GM23248 (cell line): ENCODE data around the gene ZNF564. TPM values are rescaled to one million over a fixed set of nuclear protein-coding genes. Genes with fewer than 3 reads are reported as not detected.

Source experiments
- DNase-seq: peaks from one replicate; pipeline ENCODE4 v3.0.0-alpha.2; 2015
- H2AFZ ChIP-seq: fragments of 200-600 bp; sonication (generic); 2 replicates; pipeline ENCODE4 v1.6.1; 2016; ENCODE audit warnings: antibody characterized with exemption
- H3F3A ChIP-seq: fragments of 200-600 bp; sonication (generic); 2 replicates; pipeline ENCODE4 v1.6.1; 2016; ENCODE audit warnings: mild to moderate bottlenecking, antibody characterized with exemption, mixed run types; ENCODE audit not compliant: insufficient read depth
- H3K27ac ChIP-seq: fragments of 200-600 bp; sonication (generic); 2 replicates; pipeline ENCODE4 v1.5.1; 2016; ENCODE audit warnings: mild to moderate bottlenecking
- H3K27me3 ChIP-seq: fragments of 200-600 bp; sonication (generic); replicated peaks from 2 replicates; pipeline ENCODE4 v1.6.1; 2016; ENCODE audit warnings: mild to moderate bottlenecking; ENCODE audit not compliant: insufficient read depth
- H3K36me3 ChIP-seq: fragments of 200-600 bp; sonication (generic); 2 replicates; pipeline ENCODE4 v1.6.1; 2016; ENCODE audit warnings: low read depth, mild to moderate bottlenecking
- H3K4me1 ChIP-seq: fragments of 200-600 bp; sonication (generic); 2 replicates; pipeline ENCODE4 v1.6.1; 2016; ENCODE audit warnings: mild to moderate bottlenecking; ENCODE audit not compliant: insufficient read depth
- H3K4me2 ChIP-seq: fragments of 200-600 bp; sonication (generic); one replicate; pipeline ENCODE4 v1.6.1; 2016; ENCODE audit warnings: mild to moderate bottlenecking; ENCODE audit not compliant: unreplicated experiment
- H3K4me3 ChIP-seq: fragments of 200-600 bp; sonication (generic); 2 replicates; pipeline ENCODE4 v1.5.1; 2016; ENCODE audit warnings: mild to moderate bottlenecking
- H3K79me2 ChIP-seq: fragments of 200-600 bp; sonication (generic); 2 replicates; pipeline ENCODE4 v1.6.1; 2016; ENCODE audit warnings: mild to moderate bottlenecking; ENCODE audit not compliant: insufficient read depth
- H3K9ac ChIP-seq: fragments of 200-600 bp; sonication (generic); 2 replicates; pipeline ENCODE4 v1.6.1; 2016; ENCODE audit warnings: mild to moderate bottlenecking
- H3K9me2 ChIP-seq: fragments of 200-600 bp; sonication (generic); 2 replicates; pipeline ENCODE4 v1.6.1; 2016; ENCODE audit warnings: mixed run types, mild to moderate bottlenecking, moderate library complexity; ENCODE audit not compliant: insufficient read depth
- H3K9me3 ChIP-seq: fragments of 200-600 bp; sonication (generic); one replicate; pipeline ENCODE4 v1.6.1; 2017; ENCODE audit warnings: low read depth
- H4K20me1 ChIP-seq: fragments of 200-600 bp; sonication (generic); 2 replicates; pipeline ENCODE4 v1.6.0; 2016; ENCODE audit not compliant: insufficient read depth
- EZH2 ChIP-seq: fragments of 200-600 bp; sonication (generic); IDR thresholded peaks from 2 replicates; pipeline ENCODE4 v1.6.1; 2018; ENCODE audit warnings: antibody characterized with exemption, mild to moderate bottlenecking; ENCODE audit not compliant: insufficient read depth, poor library complexity, severe bottlenecking
- EZH2phosphoT487 ChIP-seq: fragments of 200-600 bp; sonication (generic); IDR thresholded peaks from 2 replicates; pipeline ENCODE4 v1.6.1; 2018; ENCODE audit warnings: antibody characterized with exemption, moderate library complexity, mild to moderate bottlenecking, low read depth; ENCODE audit not compliant: insufficient read depth
- WGBS, 2 experiments: methylation state at CpG; one replicate each; pipeline ENCODE4 v1.1.6; 2015 to 2017; ENCODE audit warnings: low lambda C conversion rate in 2 of 2, low coverage in 1 of 2; ENCODE audit errors: missing lambda C conversion rate in 2 of 2; 5-methylcytosine and 5-hydroxymethylcytosine counted together
- in situ Hi-C: fragments of 300-500 bp; cut with MboI; formaldehyde crosslinking; loops from 2 replicates; pipeline ENCODE4 v1.15.0; 2020
- polyA plus RNA-seq: library from polyadenylated mRNA; unstranded; fragments of >200 nt; fragmentation: Nextera tagmentation; extraction: Ambion mirVana; gene quantifications from 2 replicates; pipeline ENCODE4 v1.2.1, GENCODE V29; 2016
- small RNA-seq: library from RNA; depleted of rRNA; stranded (forward); fragments of <200 nt; gene quantifications from one replicate; pipeline ENCODE3, GENCODE V24; 2014; ENCODE audit warnings: low read depth, low replicate concordance
- total RNA-seq: library from RNA; depleted of rRNA; stranded (reverse); fragments of >200 nt; shearing (Covaris generic); gene quantifications from 2 replicates; pipeline ENCODE4 v1.2.3, GENCODE V29; 2014; rRNA removed

The ZNF564 gene
- total and polyA plus RNA-seq, 2 experiments from 2014 or later, result 3.7 to 5.6 TPM

DNA sequence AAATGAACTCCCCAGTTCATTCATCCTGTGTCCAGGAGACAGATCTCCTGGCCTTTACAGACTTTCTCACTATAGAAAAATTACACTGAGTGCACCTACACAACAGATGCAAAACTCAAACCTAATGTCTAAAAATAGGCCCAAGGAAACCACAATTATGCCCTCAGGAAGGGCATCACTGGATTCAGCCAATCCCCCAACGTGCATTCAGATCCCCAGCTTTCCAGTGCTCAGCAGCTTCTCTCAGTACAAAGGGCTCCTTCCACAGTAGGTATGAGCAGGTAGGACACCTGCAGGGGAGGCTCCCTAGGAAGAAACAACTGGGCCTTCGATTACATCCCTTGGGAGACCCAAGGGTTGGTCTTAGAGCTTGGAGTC is 68.8 kb downstream of the ZNF564 start:
- no peak overlapping the region for H3K9ac ChIP-seq
- H3K27ac ChIP-seq, result no peak overlapping the region
- no peaks in the 10 kb centered on the region for H3F3A ChIP-seq
- no peak overlapping the region for H3K4me2 ChIP-seq
- 76 to 86% methylated on average over 2 of the region's 2 CpGs for WGBS, 2 experiments
- no peaks in the 10 kb centered on the region for H3K27me3 ChIP-seq
- TF ChIP-seq EZH2phosphoT487 (no peak), EZH2 (no peak)
- no peaks in the 10 kb centered on the region for H3K36me3 ChIP-seq
- H3K9me3 ChIP-seq, result no peaks in the 10 kb centered on the region
- no peak overlapping the region for H3K4me3 ChIP-seq
- peak; percentile 11 for DNase-seq
- peaks cover 59% of the 10 kb centered on the region for H3K79me2 ChIP-seq
- no peak overlapping the region for H2AFZ ChIP-seq
- H3K4me1 ChIP-seq, result peaks cover 5% of the 10 kb centered on the region; the same call in 1 of the 2 replicates
- H3K9me2 ChIP-seq, result no peaks in the 10 kb centered on the region
- in situ Hi-C loops, result no loop called here
- no peaks in the 10 kb centered on the region for H4K20me1 ChIP-seq

- Histone ChIP-seq H2AFZ (no peak overlapping the region), H3K27me3 (no peaks in the 10 kb centered on the region), H3K9ac (no peak overlapping the region), H3K27ac (no peak overlapping the region), H3K36me3 (no peaks in the 10 kb centered on the region), H4K20me1 (no peaks in the 10 kb centered on the region), H3K4me3 (no peak overlapping the region), H3K4me1 (peaks cover 5% of the 10 kb centered on the region; the same call in 1 of the 2 replicates), H3K79me2 (peaks cover 60% of the 10 kb centered on the region), H3F3A (no peaks in the 10 kb centered on the region), H3K4me2 (no peak overlapping the region), H3K9me2 (no peaks in the 10 kb centered on the region), H3K9me3 (no peaks in the 10 kb centered on the region)
- no peak for DNase-seq
- in situ Hi-C loops, result no loop called here
- 79 to 82% methylated on average over 4 of the region's 4 CpGs for WGBS, 2 experiments
- TF ChIP-seq EZH2phosphoT487 (no peak), EZH2 (no peak)
Observed at GRCh38 chr19:12481781-12482508, 69.3 kb downstream of the ZNF564 start.

GRCh38 chr19:12478234-12478941 is 72.9 kb downstream of the ZNF564 start:
- H3K36me3 ChIP-seq, result 0 out of 2 replicates have a peak, but pooled peaks cover 5% of the 10 kb centered on the region
- in situ Hi-C loops, result no loop called here
- H2AFZ ChIP-seq, result no peak overlapping the region
- no peak overlapping the region for H3K4me2 ChIP-seq
- H4K20me1 ChIP-seq, result no peaks in the 10 kb centered on the region
- no peak overlapping the region for H3K4me3 ChIP-seq
- H3F3A ChIP-seq, result no peaks in the 10 kb centered on the region
- no peak overlapping the region for H3K9ac ChIP-seq
- peaks cover 77% of the 10 kb centered on the region for H3K79me2 ChIP-seq
- no peaks in the 10 kb centered on the region for H3K9me3 ChIP-seq
- H3K27me3 ChIP-seq, result no peaks in the 10 kb centered on the region
- 81 to 84% methylated on average over 5 of the region's 5 CpGs for WGBS, 2 experiments
- H3K9me2 ChIP-seq, result no peaks in the 10 kb centered on the region
- TF ChIP-seq EZH2, result no peak
- TF ChIP-seq EZH2phosphoT487, result no peak
- H3K27ac ChIP-seq, result no peak overlapping the region
- H3K4me1 ChIP-seq, result peaks cover 1% of the 10 kb centered on the region; the same call in 1 of the 2 replicates
- DNase-seq, result no peak

Small RNAs within 50 kb of the gene (small RNA-seq; reads per million reads assigned to genes)
- not detected for gene MTCO1P27
- gene PPIAP20, result not detected

Other genes starting within 250 kb of the ZNF564 start
- 1.8 and 16.4 TPM in 2 replicates for gene ZNF563, start 217.8 kb downstream of the ZNF564 start, total RNA-seq
- 2.6 and 2.8 TPM in 2 replicates for gene ZNF563, start 217.8 kb downstream of the ZNF564 start, polyA plus RNA-seq
- 2.1 and 3.6 TPM in 2 replicates for gene ZNF442, start 185.8 kb downstream of the ZNF564 start, total RNA-seq
- gene ZNF442, start 185.8 kb downstream of the ZNF564 start, polyA plus RNA-seq, result 0.71 and 1.3 TPM in 2 replicates
- gene ZNF799, start 150.2 kb downstream of the ZNF564 start, total RNA-seq, result 1.8 and 2.5 TPM in 2 replicates
- gene ZNF799, start 150.2 kb downstream of the ZNF564 start, polyA plus RNA-seq, result 1.8 and 2.2 TPM in 2 replicates
- gene ZNF443, start 110.5 kb downstream of the ZNF564 start, total RNA-seq, result 0.86 and 1.1 TPM in 2 replicates
- 1.2 and 1.4 TPM in 2 replicates for gene ZNF443, start 110.5 kb downstream of the ZNF564 start, polyA plus RNA-seq
- 2.7 and 4.2 TPM in 2 replicates for gene ZNF709, start 66.7 kb downstream of the ZNF564 start, total RNA-seq
- 1.1 and 1.6 TPM in 2 replicates for gene ZNF709, start 66.7 kb downstream of the ZNF564 start, polyA plus RNA-seq
- gene ZNF490, start 59.3 kb upstream of the ZNF564 start, total RNA-seq, result 4.0 and 11.8 TPM in 2 replicates
- gene ZNF490, start 59.3 kb upstream of the ZNF564 start, polyA plus RNA-seq, result 2.6 and 2.7 TPM in 2 replicates
- 11.6 and 11.9 TPM in 2 replicates for gene ZNF791, start 59.4 kb upstream of the ZNF564 start, total RNA-seq
- 12.6 and 14.5 TPM in 2 replicates for gene ZNF791, start 59.4 kb upstream of the ZNF564 start, polyA plus RNA-seq
- gene MAN2B1, start 115.3 kb upstream of the ZNF564 start, total RNA-seq, result 56.5 and 81.7 TPM in 2 replicates
- gene MAN2B1, start 115.3 kb upstream of the ZNF564 start, polyA plus RNA-seq, result 37.1 and 40.6 TPM in 2 replicates
- gene WDR83, start 115.3 kb upstream of the ZNF564 start, total RNA-seq, result 8.2 and 9.4 TPM in 2 replicates
- 12.7 and 13.1 TPM in 2 replicates for gene WDR83, start 115.3 kb upstream of the ZNF564 start, polyA plus RNA-seq
- 68.4 and 104 TPM in 2 replicates for gene DHPS, start 130.4 kb upstream of the ZNF564 start, total RNA-seq
- 50.9 and 56.0 TPM in 2 replicates for gene DHPS, start 130.4 kb upstream of the ZNF564 start, polyA plus RNA-seq
- gene GNG14, start 136.5 kb upstream of the ZNF564 start, total RNA-seq, result not detected in 2 replicates
- not detected in 2 replicates for gene GNG14, start 136.5 kb upstream of the ZNF564 start, polyA plus RNA-seq
- 13.8 and 22.3 TPM in 2 replicates for gene FBXW9, start 145.1 kb upstream of the ZNF564 start, total RNA-seq
- gene FBXW9, start 145.1 kb upstream of the ZNF564 start, polyA plus RNA-seq, result 14.2 TPM in 2 replicates
- gene TNPO2, start 172.4 kb upstream of the ZNF564 start, total RNA-seq, result 30.9 and 34.3 TPM in 2 replicates
- 13.2 and 13.3 TPM in 2 replicates for gene TNPO2, start 172.4 kb upstream of the ZNF564 start, polyA plus RNA-seq
- gene TRIR, start 183.2 kb upstream of the ZNF564 start, total RNA-seq, result 202 and 210 TPM in 2 replicates
- 162 and 170 TPM in 2 replicates for gene TRIR, start 183.2 kb upstream of the ZNF564 start, polyA plus RNA-seq
- 81.3 and 110 TPM in 2 replicates for gene GET3, start 186.0 kb upstream of the ZNF564 start, total RNA-seq
- gene GET3, start 186.0 kb upstream of the ZNF564 start, polyA plus RNA-seq, result 106 and 111 TPM in 2 replicates
- not detected in 2 replicates for gene BEST2, start 200.3 kb upstream of the ZNF564 start, total RNA-seq
- not detected in 2 replicates for gene BEST2, start 200.3 kb upstream of the ZNF564 start, polyA plus RNA-seq
- gene HOOK2, start 224.1 kb upstream of the ZNF564 start, total RNA-seq, result 17.1 TPM in 2 replicates
- gene HOOK2, start 224.1 kb upstream of the ZNF564 start, polyA plus RNA-seq, result 11.8 and 12.4 TPM in 2 replicates
- gene JUNB, start 240.0 kb upstream of the ZNF564 start, total RNA-seq, result 159 and 195 TPM in 2 replicates
- gene JUNB, start 240.0 kb upstream of the ZNF564 start, polyA plus RNA-seq, result 95.1 and 96.2 TPM in 2 replicates